ENCODE data around the gene KSR1. TPM values are rescaled to one million over a fixed set of nuclear protein-coding genes. Genes with fewer than 3 reads are reported as not detected.

The KSR1 gene
- total and polyA plus RNA-seq, 9 of the 15 experiments (the other 6 are each of a cell fraction or from before 2014, with no cell fraction given): 1.4 to 51.7 (median 18.4) TPM

- Histone ChIP-seq H3K27ac (ENCODE audit: extremely low read depth, low read depth, low read length) (no peak overlapping the region), H3K9ac (ENCODE audit: insufficient read depth in 1 of 2, low read depth in 2 of 2, low read length in 2 of 2) (no peak overlapping the region)
- in situ Hi-C loops (cut with MboI): no loop called here
Measured at GRCh38 chr17:27502526-27503324, 46.5 kb downstream of the KSR1 start.

More at GRCh38 chr17:27502526-27503324, 46.5 kb downstream of the KSR1 start:
- TF ChIP-seq KLF6 (CRISPR knock-in tag; IDR thresholded peaks at IDR 0.05; ENCODE audit: borderline replicate concordance) (no peak), ZFPM2 (CRISPR knock-in tag; IDR thresholded peaks at IDR 0.05) (no peak), ARID3B (CRISPR knock-in tag; IDR thresholded peaks at IDR 0.05; ENCODE audit: borderline replicate concordance) (no peak), ZNF592 (IDR thresholded peaks at IDR 0.05) (no peak), NCOR1 (IDR thresholded peaks at IDR 0.05) (no peak), RBM17 (IDR thresholded peaks at IDR 0.05; ENCODE audit: borderline replicate concordance, low read depth, low read length) (no peak), HDGF (IDR thresholded peaks at IDR 0.05) (no peak)
- peaks cover 6 to 14% of the 10 kb centered on the region in 2 experiments; a peak in 3 of 5 replicates for H3K4me1 ChIP-seq (replicated peaks in 1 of 2; ENCODE audit: control insufficient read depth in 2 of 2, insufficient read depth in 2 of 2, low read length in 2 of 2)
- no peak overlapping the region for H3K4me3 ChIP-seq
- peaks cover 6% of the 10 kb centered on the region for H3K9me1 ChIP-seq (ENCODE audit: control insufficient read depth, insufficient read depth, low read length)
- no peak for DNase-seq (ENCODE audit: extremely low read depth in 1 of 4, low spot score in 3 of 4)
- H3K4me2 ChIP-seq (ENCODE audit: insufficient read depth, low read length): no peak overlapping the region
- WGBS (ENCODE audit: insufficient coverage, low coverage, missing lambda C conversion rate): 77% methylated on average over 12 of the region's 12 CpGs
- FAIRE-seq: no peak
- no TSS peak for BruUV-seq (replicated peaks)
- no peaks in the 10 kb centered on the region for H3K27me3 ChIP-seq (ENCODE audit: control insufficient read depth in 2 of 2, insufficient read depth in 2 of 2, low read length in 2 of 2)
- CTCF ChIA-PET (ENCODE audit: low intra/inter-chr PET ratio): no interaction called here
- no peaks in the 10 kb centered on the region; the same call in 2 of the 3 replicates for H3K36me3 ChIP-seq (ENCODE audit: control insufficient read depth, insufficient read depth, low read length)
- peaks cover 7% of the 10 kb centered on the region; the same call in 1 of the 2 replicates for H3K9me3 ChIP-seq (replicated peaks; ENCODE audit: control insufficient read depth, insufficient read depth, low read depth, low read length)
- no peak overlapping the region for H2AFZ ChIP-seq (ENCODE audit: low read depth, low read length)
- no peak for ATAC-seq
- intact Hi-C loops (cut with micrococcal nuclease): no loop called here
- H3K79me2 ChIP-seq (ENCODE audit: control insufficient read depth, insufficient read depth, low read length): peaks cover 55% of the 10 kb centered on the region
- POLR2A ChIA-PET: no interaction called here
- H4K20me1 ChIP-seq (replicated peaks; ENCODE audit: control insufficient read depth, insufficient read depth, low read length): peaks cover 17% of the 10 kb centered on the region; the same call in 1 of the 2 replicates
